K562 (cell line): ENCODE results near the gene RUNX1. TPM values are rescaled to one million over a fixed set of nuclear protein-coding genes. Genes with fewer than 3 reads are reported as not detected.

ENCODE experiments used
- C11orf30 ChIP-seq: fragments of 450-650 bp; IDR thresholded peaks from 2 replicates; pipeline ENCODE4 v1.6.1; 2016; ENCODE audit warnings: low read depth, mild to moderate bottlenecking
- CHCHD3 ChIP-seq: fragments of 250-450 bp; sonication (Bioruptor Pico); IDR thresholded peaks from 2 replicates; pipeline ENCODE4 v2.1.2; 2022; ENCODE audit warnings: mild to moderate bottlenecking
- DIDO1 ChIP-seq: fragments of 450-650 bp; IDR thresholded peaks from 2 replicates; pipeline ENCODE4 v1.6.1; 2016; ENCODE audit warnings: low read depth, missing biosample characterization, missing genetic modification characterization
- FOXM1 ChIP-seq, 2 experiments: fragments of 450-650 bp in 1 of 2; sonication (generic) in 1 of 2; formaldehyde crosslinking in 1 of 2; IDR thresholded peaks; 2 replicates each; pipeline versions ENCODE4 v1.6.1 to v1.9.0; 2017 to 2022; ENCODE audit warnings: low read depth in 2 of 2, mild to moderate bottlenecking in 2 of 2, missing genetic modification reagents in 1 of 2, moderate library complexity in 1 of 2
- GABPB1 ChIP-seq: sonication (generic); formaldehyde crosslinking; IDR thresholded peaks from 2 replicates; pipeline ENCODE4 v1.8.0; 2022; ENCODE audit warnings: mild to moderate bottlenecking, missing genetic modification reagents
- MLX ChIP-seq, 2 experiments: fragments of 450-650 bp in 1 of 2; sonication (generic) in 1 of 2; formaldehyde crosslinking; conservative IDR thresholded peaks; 2 replicates each; pipeline versions ENCODE4 v1.4.0 to v1.8.1; 2020 to 2022; ENCODE audit warnings: mild to moderate bottlenecking in 1 of 2, missing genetic modification reagents in 1 of 2
- MYBL2 ChIP-seq, 2 experiments: fragments of 450-650 bp in 1 of 2; sonication (generic) in 1 of 2; formaldehyde crosslinking in 1 of 2; IDR thresholded peaks; 2 replicates each; pipeline versions ENCODE4 v1.6.1 to v1.8.1; 2017 to 2022; ENCODE audit warnings: borderline replicate concordance in 1 of 2, inconsistent platforms in 1 of 2, low read depth in 1 of 2, mild to moderate bottlenecking in 1 of 2, missing genetic modification reagents in 1 of 2, moderate library complexity in 1 of 2
- NFE2L1 ChIP-seq: fragments of 450-650 bp; IDR thresholded peaks from 2 replicates; pipeline ENCODE4 v1.6.1; 2016; ENCODE audit warnings: missing genetic modification characterization, low read depth, mild to moderate bottlenecking, missing compliant biosample characterization, moderate library complexity, borderline replicate concordance
- polyA plus RNA-seq, 8 experiments: library from polyadenylated mRNA; depleted of rRNA in 4 of 8; stranded (reverse) in 5 of 8; unstranded in 3 of 8; fragments of >200 nt; fragmentation: Nextera tagmentation in 2 of 8; fragmentation: Illumina TruSeq in 1 of 8; extraction: Ambion mirVana in 2 of 8; extraction: Trizol in 1 of 8; gene quantifications; 2 replicates each; pipeline versions ENCODE4 v1.2.1 to v1.2.3, GENCODE V29; 2011 to 2014; ENCODE audit warnings: inconsistent platforms in 1 of 8, missing spikeins in 1 of 8
- total RNA-seq, 7 experiments: library from RNA; depleted of rRNA in 6 of 7; stranded (reverse); fragments of >200 nt in 6 of 7; fragmentation: Illumina TruSeq in 2 of 7; extraction: Trizol in 2 of 7; gene quantifications; 2 replicates each; pipeline versions ENCODE4 v1.2.1 to v1.2.3, GENCODE V29; 2011 to 2021; ENCODE audit warnings: low replicate concordance in 1 of 7
- TF ChIP-seq, protein P1 (sequence below): fragments of 250-450 bp; sonication (Bioruptor Pico); IDR thresholded peaks from 2 replicates; pipeline ENCODE4 v1.5.0; 2022; ENCODE audit warnings: mild to moderate bottlenecking
- TF ChIP-seq, protein P2 (sequence below): sonication (generic); formaldehyde crosslinking; IDR thresholded peaks from 2 replicates; pipeline ENCODE4 v1.8.1; 2022; ENCODE audit warnings: missing genetic modification reagents

Gene RUNX1
- total and polyA plus RNA-seq, 9 of the 15 experiments (the other 6 are each of a cell fraction or from before 2014, with no cell fraction given): 2.2 to 68.6 (median 17.8) TPM

GRCh38 chr21:34946385-34946840 is 102.7 kb downstream of the RUNX1 start (continued):
- TF ChIP-seq, protein P1, sequence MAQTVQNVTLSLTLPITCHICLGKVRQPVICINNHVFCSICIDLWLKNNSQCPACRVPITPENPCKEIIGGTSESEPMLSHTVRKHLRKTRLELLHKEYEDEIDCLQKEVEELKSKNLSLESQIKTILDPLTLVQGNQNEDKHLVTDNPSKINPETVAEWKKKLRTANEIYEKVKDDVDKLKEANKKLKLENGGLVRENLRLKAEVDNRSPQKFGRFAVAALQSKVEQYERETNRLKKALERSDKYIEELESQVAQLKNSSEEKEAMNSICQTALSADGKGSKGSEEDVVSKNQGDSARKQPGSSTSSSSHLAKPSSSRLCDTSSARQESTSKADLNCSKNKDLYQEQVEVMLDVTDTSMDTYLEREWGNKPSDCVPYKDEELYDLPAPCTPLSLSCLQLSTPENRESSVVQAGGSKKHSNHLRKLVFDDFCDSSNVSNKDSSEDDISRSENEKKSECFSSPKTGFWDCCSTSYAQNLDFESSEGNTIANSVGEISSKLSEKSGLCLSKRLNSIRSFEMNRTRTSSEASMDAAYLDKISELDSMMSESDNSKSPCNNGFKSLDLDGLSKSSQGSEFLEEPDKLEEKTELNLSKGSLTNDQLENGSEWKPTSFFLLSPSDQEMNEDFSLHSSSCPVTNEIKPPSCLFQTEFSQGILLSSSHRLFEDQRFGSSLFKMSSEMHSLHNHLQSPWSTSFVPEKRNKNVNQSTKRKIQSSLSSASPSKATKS (CRISPR knock-in tag): no peak
- TF ChIP-seq GABPB1 (no peak), CHCHD3 (CRISPR knock-in tag) (no peak), MYBL2 (IDR thresholded peaks at IDR 0.05; ENCODE audit: low read depth) (no peak), MYBL2 (CRISPR knock-in tag; IDR thresholded peaks at IDR 0.05; ENCODE audit: borderline replicate concordance) (no peak), MLX (CRISPR knock-in tag; conservative IDR thresholded peaks at IDR 0.05) (no peak), NFE2L1 (tag) (no peak), C11orf30 (no peak), FOXM1 (IDR thresholded peaks at IDR 0.05; ENCODE audit: low read depth) (no peak), FOXM1 (CRISPR knock-in tag; IDR thresholded peaks at IDR 0.05; ENCODE audit: low read depth) (no peak), DIDO1 (tag) (no peak)
- TF ChIP-seq, protein P2, sequence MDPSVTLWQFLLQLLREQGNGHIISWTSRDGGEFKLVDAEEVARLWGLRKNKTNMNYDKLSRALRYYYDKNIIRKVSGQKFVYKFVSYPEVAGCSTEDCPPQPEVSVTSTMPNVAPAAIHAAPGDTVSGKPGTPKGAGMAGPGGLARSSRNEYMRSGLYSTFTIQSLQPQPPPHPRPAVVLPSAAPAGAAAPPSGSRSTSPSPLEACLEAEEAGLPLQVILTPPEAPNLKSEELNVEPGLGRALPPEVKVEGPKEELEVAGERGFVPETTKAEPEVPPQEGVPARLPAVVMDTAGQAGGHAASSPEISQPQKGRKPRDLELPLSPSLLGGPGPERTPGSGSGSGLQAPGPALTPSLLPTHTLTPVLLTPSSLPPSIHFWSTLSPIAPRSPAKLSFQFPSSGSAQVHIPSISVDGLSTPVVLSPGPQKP (CRISPR knock-in tag): no peak
- TF ChIP-seq, all 486 proteins: peak for 8
